NCI-H526 treated with DMSO at 0.1 percent for 48 hours (cell line): ENCODE data around the gene VTI1A.
"Not testable (repeated sequence)": the region's sequence is repeated elsewhere in the genome, so short reads cannot be mapped to it uniquely, and the experiment has no call there.

Experiments used
- DNase-seq: peaks from one replicate; lab custom pipeline; 2025; lab: John Stamatoyannopoulos, UW

The VTI1A gene

DNA sequence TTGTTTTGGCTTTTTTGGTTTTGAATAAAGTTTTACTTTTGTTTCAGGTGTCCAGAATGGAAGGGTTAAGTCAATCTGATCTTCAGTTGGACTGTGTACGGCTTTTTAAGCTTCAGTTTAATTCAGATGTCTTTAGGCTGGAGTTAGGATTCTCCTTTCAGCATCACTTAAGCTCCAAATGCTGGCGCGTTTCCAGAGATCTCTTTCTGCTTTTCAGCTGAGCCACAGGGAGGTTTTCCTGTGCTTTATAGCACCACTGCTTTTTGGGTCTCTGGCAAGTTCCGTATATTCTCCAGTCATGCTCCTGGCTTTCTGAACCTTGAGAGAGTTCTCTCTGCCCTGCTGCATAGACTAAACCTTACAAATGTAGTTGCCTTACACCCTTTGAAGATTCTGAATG lies 60.0 kb downstream of the VTI1A start:
- DNase-seq: no peak

DNA sequence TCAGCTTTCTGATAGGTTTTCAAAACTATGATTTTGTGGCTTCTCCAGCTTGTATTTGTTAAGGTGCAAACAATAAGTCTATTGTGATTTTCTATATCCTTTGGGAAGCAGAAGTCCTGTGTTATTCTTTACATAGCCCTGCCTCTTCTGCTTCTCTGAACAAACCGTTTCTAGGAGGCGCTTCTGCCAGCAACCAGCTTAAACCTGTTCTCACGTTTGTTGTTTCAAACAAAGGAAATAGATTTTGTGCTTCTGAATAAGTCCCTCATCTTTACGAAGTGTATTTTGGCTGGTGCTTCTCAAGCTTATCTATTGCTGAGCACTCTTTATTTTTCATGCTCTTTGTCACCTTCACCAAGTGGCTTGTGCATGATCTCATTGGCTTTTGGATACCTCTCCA lies 61.0 kb downstream of the VTI1A start:
- DNase-seq: no peak

DNA sequence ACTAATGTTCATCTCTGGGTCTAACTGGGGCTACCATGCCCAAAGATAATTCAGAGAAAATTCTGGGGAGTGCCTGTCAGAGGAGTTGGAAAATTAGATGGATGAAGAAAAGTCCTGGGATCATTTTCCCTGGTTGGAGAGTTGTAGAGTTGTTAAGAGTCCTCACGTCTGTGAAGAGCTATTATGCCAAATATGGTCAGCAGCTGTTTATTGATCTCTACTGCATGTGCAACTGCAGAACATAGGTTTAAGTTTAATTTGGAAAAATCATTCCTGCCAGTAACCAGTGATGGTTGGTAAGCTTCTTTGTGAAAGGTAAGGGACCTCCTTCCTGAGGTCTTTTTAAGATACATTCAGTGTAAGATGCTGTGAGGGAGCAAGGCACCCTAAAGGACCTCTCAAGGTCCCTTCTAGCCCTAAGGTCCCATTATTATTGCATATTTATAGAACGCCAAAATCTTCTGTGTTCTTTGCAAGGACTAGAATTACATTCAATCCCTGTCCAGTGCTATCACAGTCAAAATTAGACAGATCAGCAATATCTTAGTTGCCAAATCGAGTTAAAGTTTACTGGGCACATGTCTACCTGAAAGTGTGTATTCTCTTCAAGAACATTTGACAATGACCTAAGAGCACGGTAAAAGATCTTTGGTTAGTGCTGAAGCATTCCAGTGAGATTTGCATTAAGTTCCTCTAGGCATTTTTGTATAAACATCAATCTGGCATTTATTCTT lies 62.7 kb downstream of the VTI1A start:
- no peak for DNase-seq

DNA sequence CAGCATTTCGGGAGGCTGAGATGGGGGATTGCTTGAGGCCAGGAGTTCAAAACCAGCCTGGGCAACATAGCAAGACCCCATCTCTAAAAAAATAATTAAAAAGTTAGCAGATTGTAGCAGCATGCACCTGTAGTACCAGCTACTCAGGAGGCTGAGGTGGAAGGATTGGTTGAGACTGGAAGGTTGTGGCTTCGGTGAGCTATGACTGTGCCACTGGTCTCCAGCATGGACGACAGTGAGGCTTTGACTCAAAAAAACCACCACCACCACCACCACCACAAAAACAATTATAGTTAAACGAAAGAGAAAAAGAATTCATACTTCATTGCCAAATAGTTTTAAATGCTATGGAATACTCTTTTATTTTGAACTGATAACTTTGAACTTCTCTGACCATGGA lies 63.4 kb downstream of the VTI1A start:
- DNase-seq: no peak

DNA sequence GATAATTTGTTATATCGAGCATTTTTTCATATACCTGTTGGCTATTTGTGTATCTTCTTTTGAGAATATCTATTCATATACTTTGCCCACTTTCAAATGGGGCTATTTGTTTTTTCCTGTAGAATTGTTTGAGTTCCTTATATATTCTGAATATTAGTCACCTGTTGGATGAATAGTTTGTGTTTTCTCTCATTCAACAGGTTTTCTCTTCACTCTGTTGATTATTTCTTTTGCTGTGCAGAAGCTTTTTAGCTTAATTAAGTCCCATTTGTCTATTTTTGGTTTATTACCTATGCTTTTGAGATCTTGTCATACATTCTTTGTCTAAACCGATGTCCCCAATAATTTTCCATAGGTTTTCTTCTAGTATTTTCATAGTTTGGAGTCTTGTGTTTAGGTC lies 65.3 kb downstream of the VTI1A start:
- no peak for DNase-seq

DNA sequence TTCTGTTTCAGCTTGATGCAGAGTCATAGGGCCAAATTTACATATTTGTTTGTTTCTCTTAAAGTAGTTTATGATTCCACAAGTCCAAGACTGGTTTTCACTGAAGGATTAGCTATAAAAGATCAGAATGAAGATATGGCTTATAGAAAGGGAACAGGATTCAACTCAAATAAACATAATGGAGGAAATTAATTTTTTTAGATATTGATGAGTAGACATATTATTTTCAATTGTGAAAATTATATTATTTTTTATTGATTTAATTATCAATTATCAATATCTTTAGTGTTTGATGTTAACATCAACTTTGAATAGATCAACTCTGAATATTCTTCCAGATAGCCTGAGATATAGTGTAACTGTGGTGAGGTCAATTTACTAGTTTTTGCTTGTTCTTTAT lies 68.1 kb downstream of the VTI1A start:
- DNase-seq: no peak

DNA sequence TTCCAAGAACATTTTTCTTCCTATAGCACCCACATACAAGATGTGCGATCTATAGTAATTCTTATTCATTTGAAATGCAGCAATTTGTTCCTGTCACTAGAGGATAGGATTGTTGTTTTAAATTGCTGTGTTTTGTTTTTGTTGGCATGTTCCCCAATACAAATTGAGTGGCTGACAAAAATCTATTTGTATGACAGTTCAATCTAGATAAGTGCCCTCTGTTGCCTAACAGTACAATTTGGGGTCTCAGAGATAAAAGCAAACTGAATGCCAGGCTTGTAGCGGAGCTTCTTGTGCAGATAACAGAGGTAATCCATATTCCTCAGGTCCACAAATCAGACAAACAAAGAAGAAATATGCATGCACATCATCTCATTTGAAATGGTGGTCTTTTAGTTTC lies 68.8 kb downstream of the VTI1A start:
- no peak for DNase-seq

DNA sequence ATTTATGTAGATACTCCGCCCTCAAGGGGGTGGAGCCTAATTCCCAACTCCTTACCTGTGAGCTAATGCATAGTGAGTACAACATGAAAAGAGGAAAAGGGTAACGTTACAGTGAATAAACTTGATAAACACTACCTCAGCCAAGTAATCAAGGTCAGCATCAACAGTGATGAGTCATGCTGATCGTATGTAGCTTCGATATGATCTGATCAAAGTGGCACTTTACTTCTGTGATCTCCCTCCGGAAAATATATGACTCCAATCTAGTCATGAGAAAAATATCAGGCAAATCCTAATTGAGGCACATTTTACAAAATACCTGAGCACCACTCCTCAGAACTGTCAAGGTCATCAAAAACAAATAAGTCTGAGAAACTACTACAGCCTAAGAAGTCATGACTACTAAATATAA lies 70.4 kb downstream of the VTI1A start:
- no peak for DNase-seq

DNA sequence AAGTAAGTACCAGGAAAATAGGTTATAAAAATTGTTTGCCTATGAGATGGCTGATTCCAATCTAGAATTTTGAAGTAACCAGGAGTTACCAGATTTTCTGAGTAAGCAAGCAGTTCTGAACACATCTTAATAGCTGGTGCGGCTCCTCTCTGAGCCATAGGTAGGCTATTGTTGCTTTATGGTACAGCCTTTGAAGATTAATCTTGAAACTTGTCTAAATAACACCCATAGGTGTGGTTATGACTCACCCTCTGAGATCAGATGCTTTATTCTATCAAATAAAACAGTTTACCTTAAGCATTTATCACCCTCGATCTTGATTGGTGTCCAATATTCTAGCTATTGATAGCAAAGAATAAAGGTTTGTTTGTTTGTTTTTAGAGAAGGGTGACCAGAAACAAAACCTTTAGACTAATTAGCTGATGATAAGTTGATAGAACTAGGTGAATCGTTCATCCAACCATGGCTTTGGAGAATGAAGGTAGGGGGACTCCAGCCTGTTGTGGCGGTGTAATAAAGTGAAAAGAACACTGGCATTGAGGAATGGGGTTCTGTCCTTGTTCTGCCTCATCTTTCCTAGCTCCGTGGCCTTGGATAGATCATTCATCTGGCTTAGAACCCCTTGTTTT lies 72.2 kb downstream of the VTI1A start:
- DNase-seq: no peak

DNA sequence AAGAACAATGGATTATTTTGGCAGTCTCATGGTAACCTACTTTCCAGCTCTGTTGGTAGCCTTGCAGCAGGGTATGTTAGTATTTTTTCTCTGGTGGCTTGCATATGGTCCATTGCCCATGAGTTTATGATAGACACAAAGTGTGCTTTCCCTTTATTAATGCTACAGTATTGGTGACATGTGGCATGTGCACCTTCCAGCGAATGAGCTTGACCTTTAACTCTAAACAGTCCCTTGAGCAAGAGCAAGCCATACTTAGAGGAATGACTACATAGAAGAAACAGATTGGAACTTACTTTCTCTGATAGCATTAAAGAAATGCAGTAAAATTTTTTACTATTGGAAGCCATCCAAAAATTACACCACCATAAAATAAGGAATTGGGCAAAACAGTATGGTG lies 73.9 kb downstream of the VTI1A start:
- no peak for DNase-seq

DNA sequence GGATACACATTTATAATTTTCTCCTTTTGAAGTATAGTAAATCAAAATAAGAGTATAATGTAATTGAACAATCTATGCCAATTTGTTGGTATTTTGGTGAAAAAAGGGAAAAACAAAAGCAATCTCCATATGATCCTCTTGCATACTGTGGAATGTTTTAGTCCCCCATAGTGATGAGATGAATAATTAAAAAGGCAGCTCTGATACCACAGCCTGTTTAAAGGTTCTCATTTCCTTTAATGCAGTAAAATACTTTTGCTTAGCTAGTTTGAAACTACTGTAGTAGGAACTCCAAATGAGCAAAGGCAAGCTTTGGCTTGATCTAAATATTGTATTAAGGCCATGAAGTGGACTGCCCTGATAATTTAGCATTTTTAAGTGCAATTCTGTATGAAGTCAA lies 77.6 kb downstream of the VTI1A start:
- no peak for DNase-seq

DNA sequence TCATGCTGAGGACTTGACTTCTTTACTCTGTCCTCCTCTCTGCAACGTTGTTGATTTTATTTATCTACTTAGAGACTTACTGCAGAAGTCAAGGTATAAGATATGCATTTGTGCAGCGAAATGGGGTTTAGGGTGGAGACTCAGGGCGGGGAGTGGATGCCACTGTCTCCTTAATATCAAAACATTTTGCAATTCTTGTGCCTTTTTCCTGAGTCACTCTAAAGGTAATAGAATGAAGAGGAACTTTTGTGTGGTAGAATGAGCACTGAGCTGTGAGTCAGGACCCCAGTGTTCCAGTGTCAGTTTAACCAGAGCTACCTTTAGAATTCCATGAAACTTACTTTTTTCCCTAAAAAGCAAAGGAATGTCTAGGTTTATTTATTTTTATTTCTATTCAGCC lies 78.2 kb downstream of the VTI1A start:
- DNase-seq: no peak

DNA sequence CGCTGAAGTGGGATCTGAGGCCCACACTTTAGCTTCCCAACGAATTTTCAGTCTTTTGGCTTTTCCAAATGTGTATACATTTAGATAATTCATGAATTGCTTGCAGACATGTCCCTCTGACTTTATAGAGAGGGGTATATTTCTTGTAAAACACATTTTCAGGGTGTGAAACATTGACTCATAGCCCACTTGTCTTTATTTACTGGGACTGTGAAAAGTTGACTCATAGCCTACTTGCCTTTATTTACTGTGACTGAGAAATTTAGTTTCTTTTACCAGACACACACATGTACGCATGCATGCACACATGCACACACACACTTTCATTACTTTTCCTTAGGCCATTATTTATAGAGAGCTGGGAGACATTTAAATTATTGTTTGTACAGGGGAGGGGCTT lies 79.1 kb downstream of the VTI1A start:
- DNase-seq: no peak

DNA sequence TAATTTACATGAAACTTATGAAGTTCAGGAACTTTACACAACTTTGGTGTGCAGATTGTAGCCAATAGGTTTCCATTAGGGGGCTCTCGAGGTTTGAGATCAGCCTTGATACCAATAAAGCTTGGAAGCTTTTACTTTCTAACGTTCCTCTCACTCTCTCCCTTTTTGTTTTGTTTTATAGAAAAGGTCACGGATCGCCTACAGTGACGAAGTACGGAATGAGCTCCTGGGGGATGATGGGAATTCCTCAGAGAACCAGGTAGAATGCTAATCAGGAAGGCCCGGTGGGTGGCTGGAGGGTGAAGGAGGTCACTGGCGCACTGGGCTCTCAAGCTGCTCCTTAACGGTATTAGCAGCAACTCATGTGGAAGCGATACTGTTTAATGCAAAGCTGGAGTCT lies 79.9 kb downstream of the VTI1A start:
- DNase-seq: no peak

DNA sequence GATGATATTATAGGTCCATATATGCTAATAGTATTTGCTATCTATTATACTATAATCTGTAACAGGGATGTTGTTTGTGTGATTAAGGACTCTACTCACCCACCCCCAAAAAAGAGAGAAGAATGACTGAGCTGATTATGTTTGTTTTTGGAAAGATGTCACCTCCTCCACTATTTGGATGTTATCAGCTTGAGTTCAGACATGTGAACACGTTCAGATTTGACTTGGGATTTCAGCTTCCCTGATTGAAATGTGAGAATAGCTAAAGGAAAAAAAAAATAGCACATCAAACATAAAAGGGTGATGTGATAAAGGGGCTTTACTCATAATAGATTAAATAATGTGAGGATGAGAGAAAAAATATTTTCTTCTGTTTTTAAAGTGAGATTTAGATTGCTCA lies 81.2 kb downstream of the VTI1A start:
- no peak for DNase-seq

DNA sequence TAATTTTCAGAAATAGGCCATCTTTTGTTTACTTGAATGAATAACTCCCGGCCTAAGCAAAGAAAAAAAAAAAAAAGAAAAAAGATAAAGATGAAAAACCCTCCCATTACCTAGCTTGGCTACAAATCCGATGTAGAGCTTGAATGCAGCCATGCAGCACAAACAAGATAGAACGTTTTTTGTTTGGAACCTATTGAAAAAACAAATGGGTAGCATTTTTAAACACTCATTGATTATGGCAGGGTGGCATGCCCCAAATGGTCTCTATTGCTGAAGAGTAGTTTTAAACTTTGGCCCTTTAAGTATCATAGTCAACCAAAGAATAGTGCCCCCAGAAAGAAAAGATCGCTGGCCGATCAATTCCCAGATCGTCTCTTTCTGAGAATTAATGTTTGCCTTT lies 84.4 kb downstream of the VTI1A start:
- DNase-seq: no peak

DNA sequence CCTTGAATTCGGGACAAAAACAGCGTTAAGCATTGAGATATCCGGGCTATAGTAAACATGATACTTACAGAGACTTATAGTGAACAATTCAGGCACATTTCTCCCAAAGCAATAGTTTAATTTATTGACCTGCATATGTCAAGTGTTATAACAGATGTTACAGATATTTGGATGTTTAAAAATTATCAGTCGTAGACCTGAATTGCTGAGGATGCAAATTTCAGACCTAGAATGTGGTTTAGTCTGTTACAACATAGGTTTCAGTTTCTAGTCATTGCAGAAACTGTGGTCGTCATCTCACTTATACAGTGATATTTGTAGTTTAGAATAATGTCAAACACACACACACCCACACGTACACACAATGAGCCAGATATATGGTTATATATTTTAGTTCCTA lies 85.2 kb downstream of the VTI1A start:
- DNase-seq: no peak

DNA sequence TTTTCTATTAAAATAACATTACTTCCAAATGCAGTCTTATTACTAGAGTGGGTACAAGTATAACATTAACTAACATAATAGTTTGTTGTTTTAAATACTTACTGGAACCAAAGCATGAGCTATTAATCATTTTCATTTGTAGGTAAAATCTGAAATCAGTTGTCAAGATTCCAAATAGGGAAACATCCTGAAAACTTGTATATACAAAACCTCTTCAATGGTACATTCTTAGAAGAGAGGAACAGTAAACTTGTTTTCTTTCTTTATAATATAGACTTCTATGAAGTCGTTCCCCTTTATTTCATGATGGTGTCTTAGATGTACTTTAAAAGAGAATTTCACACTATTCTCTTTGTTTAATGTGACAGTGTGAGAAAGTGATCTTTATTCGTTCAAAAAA lies 85.9 kb downstream of the VTI1A start:
- DNase-seq: no peak

DNA sequence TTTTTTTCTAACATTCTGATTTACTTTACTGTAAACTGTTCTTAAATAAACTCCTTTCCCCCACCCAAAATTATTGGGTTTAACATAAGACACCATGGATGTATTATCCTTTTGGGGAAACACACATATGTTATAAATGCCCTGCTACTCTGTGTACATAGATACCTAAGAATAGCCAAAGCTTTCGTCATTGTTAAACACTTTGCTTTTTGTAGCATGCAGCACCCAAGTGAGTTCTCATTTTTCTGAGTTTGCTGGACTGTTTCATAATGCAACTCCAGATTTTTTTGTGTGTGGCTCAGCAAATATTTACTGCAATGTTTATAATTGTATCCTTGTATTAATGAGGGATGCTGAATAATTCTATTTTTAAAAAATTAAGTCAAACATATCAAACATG lies 86.9 kb downstream of the VTI1A start:
- no peak for DNase-seq

DNA sequence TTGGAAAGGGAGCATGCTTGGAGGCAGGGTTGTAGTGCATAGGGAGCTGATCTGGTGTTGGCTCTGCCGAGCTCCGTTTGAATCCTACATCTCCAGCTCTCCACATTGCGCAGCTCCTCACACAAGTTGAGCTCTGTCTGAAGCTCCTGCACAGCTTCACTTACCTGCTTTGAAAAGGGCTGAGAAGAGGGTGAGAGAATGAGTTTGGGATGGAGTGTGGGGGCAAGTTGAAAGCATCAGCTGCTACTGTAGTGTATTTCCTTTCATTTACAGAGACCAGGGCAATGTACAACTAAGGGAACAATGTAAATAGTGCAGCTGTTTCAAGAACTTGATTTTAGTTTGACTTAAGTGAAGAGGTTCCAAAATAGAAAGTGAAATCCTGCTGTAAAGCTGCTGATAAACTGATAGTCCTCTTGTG lies 88.5 kb downstream of the VTI1A start:
- no peak for DNase-seq

DNA sequence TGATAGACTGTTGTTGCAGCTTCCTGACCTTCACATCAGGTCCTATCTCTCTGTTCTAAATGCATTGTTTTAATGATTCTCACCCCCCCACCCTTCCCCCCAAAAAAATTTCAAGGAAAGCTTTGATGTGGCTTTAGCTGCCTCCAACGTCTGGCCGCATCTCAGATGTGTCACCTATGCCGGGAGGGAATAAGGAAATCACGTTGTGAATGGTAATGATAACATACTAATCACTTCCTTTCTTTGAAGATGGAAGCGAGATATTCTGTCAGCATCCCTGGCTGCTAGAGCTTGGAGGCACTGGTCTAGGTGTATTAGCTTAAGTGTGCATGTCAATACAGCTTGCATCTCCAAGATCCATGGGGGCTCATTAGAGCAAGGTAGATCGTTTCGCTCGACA lies 89.6 kb downstream of the VTI1A start:
- no peak for DNase-seq

DNA sequence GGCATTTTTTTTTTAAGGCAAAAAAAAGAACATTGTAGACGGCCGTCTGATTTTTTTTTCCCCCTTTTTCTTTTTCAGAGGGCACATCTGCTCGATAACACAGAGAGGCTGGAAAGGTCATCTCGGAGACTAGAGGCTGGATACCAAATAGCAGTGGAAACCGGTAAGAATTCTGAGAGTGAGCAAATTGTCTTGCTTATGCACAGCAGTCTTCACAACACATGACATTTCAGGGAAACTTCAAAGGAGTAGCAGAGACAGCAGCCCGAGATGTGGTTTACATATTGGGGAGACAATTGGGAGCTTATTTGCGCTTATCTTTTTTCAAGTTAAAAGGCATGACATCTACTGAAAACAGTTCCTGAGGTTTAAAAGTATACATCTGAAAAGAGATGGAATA lies 91.2 kb downstream of the VTI1A start:
- no peak for DNase-seq

DNA sequence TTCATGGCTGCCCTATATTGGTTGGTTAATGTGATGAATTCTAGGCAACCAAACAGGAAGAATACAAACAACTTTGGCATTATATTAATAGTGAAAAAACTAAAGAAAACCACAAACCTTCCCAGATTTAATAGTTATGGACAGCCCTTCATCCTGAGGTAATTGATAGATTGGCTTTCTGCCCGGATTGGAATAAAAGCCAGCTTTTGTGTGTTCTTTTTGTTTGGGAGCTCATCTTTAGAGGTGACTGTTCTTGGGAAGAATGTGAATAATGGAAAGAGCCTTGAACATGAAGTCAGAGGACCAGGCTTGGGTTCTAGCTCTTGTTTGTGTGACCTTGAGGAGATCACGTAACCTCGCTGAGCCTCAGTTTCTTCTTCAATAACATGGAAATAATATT lies 92.3 kb downstream of the VTI1A start:
- DNase-seq: no peak

DNA sequence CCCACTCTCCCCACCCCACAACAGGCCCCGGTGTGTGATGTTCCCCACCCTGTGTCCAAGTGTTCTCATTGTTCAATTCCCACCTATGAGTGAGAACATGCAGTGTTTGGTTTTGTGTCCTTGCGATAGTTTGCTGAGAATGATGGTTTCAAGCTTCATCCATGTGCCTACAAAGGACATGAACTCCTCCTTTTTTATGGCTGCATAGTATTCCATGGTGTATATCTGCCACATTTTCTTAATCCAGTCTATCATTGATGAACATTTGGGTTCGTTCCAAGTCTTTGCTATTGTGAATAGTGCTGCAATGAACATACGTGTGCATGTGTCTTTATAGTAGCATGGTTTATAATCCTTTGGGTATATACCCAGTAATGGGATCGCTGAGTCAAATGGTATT lies 95.8 kb downstream of the VTI1A start:
- DNase-seq: not testable (repeated sequence)
